RPMI7951 (cell line): ENCODE measurements around the gene MTFR2. TPM values are rescaled to one million over a fixed set of nuclear protein-coding genes. Genes with fewer than 3 reads are reported as not detected.
A peak's percentile ranks its signal among the peaks of the same experiment; 100 is the strongest.
"Not testable (repeated sequence)": the region's sequence is repeated elsewhere in the genome, so short reads cannot be mapped to it uniquely, and the experiment has no call there.

ENCODE experiments used
- DNase-seq: peaks from one replicate; pipeline ENCODE4 v3.0.0-alpha.2; 2012; ENCODE audit warnings: low read depth
- total RNA-seq: library from RNA; depleted of rRNA; stranded (reverse); fragments of >200 nt; shearing (Covaris generic); gene quantifications from 2 replicates; pipeline ENCODE4 v1.2.3, GENCODE V29; 2014

Gene MTFR2
- total RNA-seq, 1 experiment from 2014 or later = 17.1 TPM

GRCh38 chr6:136235233-136235564 is 14.9 kb downstream of the MTFR2 start:
- DNase-seq = no peak

GRCh38 chr6:136232701-136233100 is 17.4 kb downstream of the MTFR2 start:
- no peak for DNase-seq

- no peak for DNase-seq
Observed at GRCh38 chr6:136230219-136230853, 19.8 kb downstream of the MTFR2 start.

GRCh38 chr6:136228814-136229213 is 21.3 kb downstream of the MTFR2 start:
- DNase-seq = no peak

GRCh38 chr6:136226674-136227377 is 23.3 kb downstream of the MTFR2 start:
- DNase-seq = no peak

- DNase-seq = peak; percentile 60
Observed at GRCh38 chr6:136226027-136226673, 24.0 kb downstream of the MTFR2 start.

GRCh38 chr6:136225496-136225895 is 24.6 kb downstream of the MTFR2 start:
- DNase-seq = peak; percentile 47

- DNase-seq = not testable (repeated sequence)
Observed at GRCh38 chr6:136224974-136225373, 25.1 kb downstream of the MTFR2 start.

GRCh38 chr6:136216503-136217401 is 33.4 kb downstream of the MTFR2 start:
- DNase-seq = no peak

GRCh38 chr6:136213853-136214252 is 36.3 kb downstream of the MTFR2 start:
- DNase-seq = no peak

- DNase-seq = no peak
Observed at GRCh38 chr6:136213012-136213539, 37.0 kb downstream of the MTFR2 start.

- DNase-seq = no peak
Observed at GRCh38 chr6:136212608-136213007, 37.5 kb downstream of the MTFR2 start.

GRCh38 chr6:136210398-136211165 is 39.5 kb downstream of the MTFR2 start:
- no peak for DNase-seq

- no peak for DNase-seq
Observed at GRCh38 chr6:136209496-136209895, 40.6 kb downstream of the MTFR2 start.

GRCh38 chr6:136208783-136209182 is 41.3 kb downstream of the MTFR2 start:
- no peak for DNase-seq

- DNase-seq = no peak
Observed at GRCh38 chr6:136201732-136202131, 48.4 kb downstream of the MTFR2 start.

GRCh38 chr6:136192902-136193301 is 57.2 kb downstream of the MTFR2 start:
- DNase-seq = no peak

GRCh38 chr6:136191606-136192312 is 58.4 kb downstream of the MTFR2 start:
- no peak for DNase-seq

GRCh38 chr6:136189104-136189503 is 61.0 kb downstream of the MTFR2 start:
- no peak for DNase-seq

- no peak for DNase-seq
Observed at GRCh38 chr6:136188486-136188885, 61.6 kb downstream of the MTFR2 start.
